ENCODE results near the gene USP49.

The USP49 gene

DNA sequence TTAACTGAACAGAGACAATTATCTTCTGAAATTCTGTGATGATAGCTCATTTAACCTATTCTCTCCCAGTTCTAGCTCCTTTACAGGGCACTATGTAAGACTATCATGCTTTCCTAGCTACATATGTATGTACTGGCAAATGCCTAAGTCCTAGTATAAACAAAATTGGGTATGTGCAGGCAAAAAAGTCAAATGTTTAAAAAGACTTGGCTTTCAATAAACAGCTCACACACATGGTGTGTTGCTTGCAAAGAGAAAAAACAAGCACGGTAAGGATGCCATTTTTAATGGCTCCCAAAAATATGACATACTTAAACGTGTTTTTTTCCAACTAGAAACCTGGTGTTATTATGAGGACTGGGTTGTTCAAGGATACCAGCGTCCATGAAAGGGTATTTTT lies 62.9 kb downstream of the USP49 start:
- Mint-ChIP-seq H3K27me3 (ENCODE audit: low read depth) (no peaks in the 10 kb centered on the region), H3K4me3 (no peak overlapping the region), H3K4me1 (peaks cover 9% of the 10 kb centered on the region), H3K36me3 (ENCODE audit: low read depth) (peaks cover 4% of the 10 kb centered on the region), H3K9me3 (no peaks in the 10 kb centered on the region), H3K27ac (no peak overlapping the region)
- TF ChIP-seq, protein P1, sequence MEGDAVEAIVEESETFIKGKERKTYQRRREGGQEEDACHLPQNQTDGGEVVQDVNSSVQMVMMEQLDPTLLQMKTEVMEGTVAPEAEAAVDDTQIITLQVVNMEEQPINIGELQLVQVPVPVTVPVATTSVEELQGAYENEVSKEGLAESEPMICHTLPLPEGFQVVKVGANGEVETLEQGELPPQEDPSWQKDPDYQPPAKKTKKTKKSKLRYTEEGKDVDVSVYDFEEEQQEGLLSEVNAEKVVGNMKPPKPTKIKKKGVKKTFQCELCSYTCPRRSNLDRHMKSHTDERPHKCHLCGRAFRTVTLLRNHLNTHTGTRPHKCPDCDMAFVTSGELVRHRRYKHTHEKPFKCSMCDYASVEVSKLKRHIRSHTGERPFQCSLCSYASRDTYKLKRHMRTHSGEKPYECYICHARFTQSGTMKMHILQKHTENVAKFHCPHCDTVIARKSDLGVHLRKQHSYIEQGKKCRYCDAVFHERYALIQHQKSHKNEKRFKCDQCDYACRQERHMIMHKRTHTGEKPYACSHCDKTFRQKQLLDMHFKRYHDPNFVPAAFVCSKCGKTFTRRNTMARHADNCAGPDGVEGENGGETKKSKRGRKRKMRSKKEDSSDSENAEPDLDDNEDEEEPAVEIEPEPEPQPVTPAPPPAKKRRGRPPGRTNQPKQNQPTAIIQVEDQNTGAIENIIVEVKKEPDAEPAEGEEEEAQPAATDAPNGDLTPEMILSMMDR (IDR thresholded peaks at IDR 0.05; ENCODE audit: unreplicated experiment in 3 of 3), result no peak

DNA sequence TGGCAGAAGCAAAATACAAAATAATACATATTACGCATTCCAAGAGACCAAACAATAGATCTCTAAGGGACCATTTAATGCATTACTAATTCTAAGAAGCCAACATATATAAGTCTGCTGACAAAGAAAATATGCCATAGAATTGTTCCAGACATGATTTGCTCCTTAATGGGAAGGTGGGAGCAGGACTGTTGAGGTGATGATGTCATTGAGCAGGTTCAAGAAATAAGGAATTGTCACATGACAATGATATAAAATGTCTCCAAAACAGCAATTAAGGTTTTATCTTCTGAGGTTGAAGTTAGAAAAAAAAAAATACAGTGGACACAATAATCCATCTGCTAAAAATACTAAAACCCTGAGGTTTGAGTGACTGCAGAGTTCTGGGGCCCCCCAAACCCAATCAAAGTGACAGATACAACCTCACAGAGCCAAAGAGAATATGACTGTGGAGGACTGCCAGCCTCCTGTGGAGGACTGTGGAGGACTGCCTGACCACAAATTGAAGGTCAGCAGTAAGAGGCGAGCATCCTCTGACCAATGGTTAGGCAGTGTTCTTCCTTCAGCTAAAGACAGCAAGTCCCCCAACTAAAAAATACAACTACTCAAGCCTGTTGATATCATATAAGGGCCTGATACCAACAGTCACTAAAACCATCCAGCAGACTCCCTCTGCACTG lies 68.7 kb downstream of the USP49 start:
- peaks cover under 1% of the 10 kb centered on the region for H3K36me3 Mint-ChIP-seq (ENCODE audit: low read depth)
- no peaks in the 10 kb centered on the region for H3K4me1 Mint-ChIP-seq
- TF ChIP-seq, protein P1 (IDR thresholded peaks at IDR 0.05; ENCODE audit: unreplicated experiment in 3 of 3), result no peak
- no peaks in the 10 kb centered on the region for H3K27me3 Mint-ChIP-seq (ENCODE audit: low read depth)
- no peak overlapping the region for H3K27ac Mint-ChIP-seq
- no peaks in the 10 kb centered on the region for H3K9me3 Mint-ChIP-seq
- no peak overlapping the region for H3K4me3 Mint-ChIP-seq

DNA sequence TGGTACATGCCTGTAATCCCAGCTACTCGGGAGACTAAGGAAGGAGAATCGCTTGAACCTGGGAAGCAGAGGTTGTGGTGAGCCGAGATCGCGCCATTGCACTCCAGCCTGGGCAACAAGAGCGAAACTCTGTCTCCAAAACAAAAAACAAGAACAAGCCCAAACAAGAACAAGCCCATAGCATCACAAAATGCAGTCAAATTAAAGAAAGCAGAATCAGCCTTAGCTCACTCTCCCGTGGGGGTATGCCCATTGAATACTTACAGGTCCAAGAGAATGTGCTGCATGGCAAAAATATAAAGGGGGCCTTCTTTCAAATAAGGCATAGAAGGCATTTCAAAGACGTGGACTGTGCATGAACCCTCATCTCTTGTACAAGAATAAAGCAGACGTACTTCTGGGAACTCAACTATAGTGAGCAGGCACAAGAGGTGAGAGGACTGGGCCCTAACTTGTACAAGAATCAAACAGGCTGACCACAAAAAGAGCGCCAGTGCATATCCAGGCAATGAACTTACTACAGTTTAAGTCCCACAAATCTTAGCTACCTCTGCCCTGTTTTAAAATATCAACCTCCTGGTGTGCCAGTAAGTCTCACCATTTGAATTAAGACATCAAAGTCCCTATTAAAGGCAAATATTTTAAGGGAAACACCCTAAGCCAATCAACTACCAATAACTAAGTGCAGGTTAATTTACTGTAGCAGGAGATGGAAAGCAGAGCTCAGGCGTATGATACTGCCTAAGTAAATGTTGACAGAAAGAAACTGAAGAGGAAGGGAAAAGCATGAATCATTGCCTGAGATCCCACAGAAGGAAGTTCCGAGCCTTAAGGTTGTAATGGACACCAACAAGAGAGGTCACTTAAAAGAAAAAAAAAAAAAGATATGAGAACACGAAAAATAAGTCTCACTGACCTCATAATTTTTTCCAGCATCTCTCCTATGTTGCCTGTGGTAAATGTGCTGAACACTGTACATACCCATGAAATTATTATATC lies 70.3 kb downstream of the USP49 start:
- Mint-ChIP-seq H3K4me1 (no peaks in the 10 kb centered on the region), H3K36me3 (ENCODE audit: low read depth) (no peaks in the 10 kb centered on the region), H3K27me3 (ENCODE audit: low read depth) (no peaks in the 10 kb centered on the region), H3K4me3 (no peak overlapping the region), H3K9me3 (no peaks in the 10 kb centered on the region), H3K27ac (no peak overlapping the region)
- TF ChIP-seq, protein P1 (IDR thresholded peaks at IDR 0.05; ENCODE audit: unreplicated experiment in 3 of 3), result no peak

DNA sequence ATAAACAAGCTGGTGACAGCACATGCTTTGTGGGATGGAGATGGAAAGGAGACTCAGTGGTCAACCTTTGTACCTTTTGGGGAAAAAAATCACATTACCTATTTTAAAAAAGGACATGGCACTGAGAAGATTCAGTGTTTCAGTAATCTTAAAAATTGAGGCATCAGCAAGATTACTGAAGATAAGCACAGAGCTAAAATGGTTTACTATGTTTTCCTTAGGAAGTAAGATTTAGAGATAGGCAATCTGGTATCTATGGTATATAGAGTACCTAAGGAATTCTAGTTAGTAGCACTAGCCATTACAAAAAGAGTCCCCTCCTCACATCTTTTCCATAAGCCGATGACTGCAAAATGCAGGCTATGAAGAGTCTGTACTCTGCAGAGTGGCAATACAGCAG lies 72.0 kb downstream of the USP49 start:
- Mint-ChIP-seq H3K4me3 (no peak overlapping the region), H3K9me3 (no peaks in the 10 kb centered on the region), H3K27ac (no peak overlapping the region), H3K27me3 (ENCODE audit: low read depth) (no peaks in the 10 kb centered on the region), H3K4me1 (no peaks in the 10 kb centered on the region), H3K36me3 (ENCODE audit: low read depth) (no peaks in the 10 kb centered on the region)
- TF ChIP-seq, protein P1 (IDR thresholded peaks at IDR 0.05; ENCODE audit: unreplicated experiment in 3 of 3), result no peak

DNA sequence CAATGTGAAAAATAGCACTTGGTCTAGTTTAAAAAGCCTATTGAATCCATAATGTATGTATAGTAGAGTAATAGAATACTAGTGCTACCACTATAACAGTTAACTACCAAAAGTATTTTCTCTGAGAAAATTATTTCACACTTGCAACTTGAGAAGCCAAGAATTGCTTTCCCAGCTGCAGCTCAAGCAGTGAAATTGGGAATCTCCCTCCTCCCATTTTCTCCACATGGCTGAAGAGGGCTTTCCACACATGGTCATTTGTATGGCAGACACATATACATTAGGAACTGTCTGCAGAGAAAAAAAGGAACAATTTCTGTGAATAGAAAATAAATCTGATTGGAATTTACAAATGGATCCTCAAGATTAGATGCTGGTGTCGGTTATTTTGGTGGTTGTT lies 73.2 kb downstream of the USP49 start:
- no peaks in the 10 kb centered on the region for H3K4me1 Mint-ChIP-seq
- TF ChIP-seq, protein P1 (IDR thresholded peaks at IDR 0.05; ENCODE audit: unreplicated experiment in 3 of 3), result no peak
- H3K36me3 Mint-ChIP-seq (ENCODE audit: low read depth), result no peaks in the 10 kb centered on the region
- H3K4me3 Mint-ChIP-seq, result no peak overlapping the region
- no peaks in the 10 kb centered on the region for H3K27me3 Mint-ChIP-seq (ENCODE audit: low read depth)
- H3K27ac Mint-ChIP-seq, result no peak overlapping the region
- no peaks in the 10 kb centered on the region for H3K9me3 Mint-ChIP-seq

Data from nephron (organoid).